DMS114 treated with DMSO at 0.1 percent for 48 hours (cell line): ENCODE results near the gene OPCML.
A peak's percentile ranks its signal among the peaks of the same experiment; 100 is the strongest.

Source experiments
- DNase-seq: peaks from one replicate; lab custom pipeline; 2025; ENCODE audit not compliant: unreplicated experiment; lab: John Stamatoyannopoulos, UW

The OPCML gene

GRCh38 chr11:132960273-132961078 lies 571.8 kb downstream of the OPCML start:
- no peak for DNase-seq

GRCh38 chr11:132959693-132960092 lies 572.6 kb downstream of the OPCML start:
- DNase-seq = no peak

GRCh38 chr11:132957881-132958280 lies 574.4 kb downstream of the OPCML start:
- DNase-seq = no peak

GRCh38 chr11:132948252-132948651 lies 584.0 kb downstream of the OPCML start:
- DNase-seq = no peak

- DNase-seq = no peak
Measured at GRCh38 chr11:132944569-132944944, 587.7 kb downstream of the OPCML start.

- DNase-seq = no peak
Measured at GRCh38 chr11:132943706-132944568, 588.4 kb downstream of the OPCML start.

- no peak for DNase-seq
Measured at GRCh38 chr11:132943357-132943705, 589.0 kb downstream of the OPCML start.

GRCh38 chr11:132942611-132943356 lies 589.5 kb downstream of the OPCML start:
- DNase-seq = no peak

GRCh38 chr11:132941761-132942160 lies 590.5 kb downstream of the OPCML start:
- DNase-seq = no peak

GRCh38 chr11:132941024-132941646 lies 591.2 kb downstream of the OPCML start:
- DNase-seq = peak; percentile 1

- DNase-seq = no peak
Measured at GRCh38 chr11:132937016-132937415, 595.3 kb downstream of the OPCML start.

GRCh38 chr11:132935383-132935782 lies 596.9 kb downstream of the OPCML start:
- DNase-seq = no peak

GRCh38 chr11:132933703-132934102 lies 598.6 kb downstream of the OPCML start:
- no peak for DNase-seq

- DNase-seq = no peak
Measured at GRCh38 chr11:132925825-132926469, 606.4 kb downstream of the OPCML start.

- no peak for DNase-seq
Measured at GRCh38 chr11:132921597-132921996, 610.7 kb downstream of the OPCML start.

- no peak for DNase-seq
Measured at GRCh38 chr11:132920451-132921096, 611.7 kb downstream of the OPCML start.

- no peak for DNase-seq
Measured at GRCh38 chr11:132914600-132914999, 617.7 kb downstream of the OPCML start.

- DNase-seq = no peak
Measured at GRCh38 chr11:132913886-132914285, 618.4 kb downstream of the OPCML start.

GRCh38 chr11:132913295-132913694 lies 619.0 kb downstream of the OPCML start:
- DNase-seq = no peak

- no peak for DNase-seq
Measured at GRCh38 chr11:132911186-132911585, 621.1 kb downstream of the OPCML start.
